Measurements from ENCODE around the gene SPPL2B.

DNA sequence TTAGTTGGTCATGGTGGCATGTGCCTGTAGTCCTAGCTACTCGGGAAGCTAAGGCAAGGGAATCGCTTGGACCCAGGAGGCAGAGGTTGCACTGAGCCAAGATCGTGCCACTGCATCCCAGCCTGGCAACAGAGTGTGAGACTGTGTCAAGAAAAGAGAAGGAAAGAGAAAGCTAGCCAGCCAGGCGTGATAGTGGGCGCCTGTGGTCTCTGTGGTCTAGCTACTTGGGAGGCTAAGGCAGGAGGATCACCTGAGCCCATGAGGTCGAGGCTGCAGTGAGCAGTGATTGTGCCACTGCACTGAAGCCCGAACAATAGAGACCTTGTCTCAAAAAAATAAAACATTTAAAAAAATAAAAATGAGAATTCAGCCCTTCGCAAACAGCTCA, 65.6 kb downstream of the SPPL2B start:
- TF ChIP-seq, protein P1, sequence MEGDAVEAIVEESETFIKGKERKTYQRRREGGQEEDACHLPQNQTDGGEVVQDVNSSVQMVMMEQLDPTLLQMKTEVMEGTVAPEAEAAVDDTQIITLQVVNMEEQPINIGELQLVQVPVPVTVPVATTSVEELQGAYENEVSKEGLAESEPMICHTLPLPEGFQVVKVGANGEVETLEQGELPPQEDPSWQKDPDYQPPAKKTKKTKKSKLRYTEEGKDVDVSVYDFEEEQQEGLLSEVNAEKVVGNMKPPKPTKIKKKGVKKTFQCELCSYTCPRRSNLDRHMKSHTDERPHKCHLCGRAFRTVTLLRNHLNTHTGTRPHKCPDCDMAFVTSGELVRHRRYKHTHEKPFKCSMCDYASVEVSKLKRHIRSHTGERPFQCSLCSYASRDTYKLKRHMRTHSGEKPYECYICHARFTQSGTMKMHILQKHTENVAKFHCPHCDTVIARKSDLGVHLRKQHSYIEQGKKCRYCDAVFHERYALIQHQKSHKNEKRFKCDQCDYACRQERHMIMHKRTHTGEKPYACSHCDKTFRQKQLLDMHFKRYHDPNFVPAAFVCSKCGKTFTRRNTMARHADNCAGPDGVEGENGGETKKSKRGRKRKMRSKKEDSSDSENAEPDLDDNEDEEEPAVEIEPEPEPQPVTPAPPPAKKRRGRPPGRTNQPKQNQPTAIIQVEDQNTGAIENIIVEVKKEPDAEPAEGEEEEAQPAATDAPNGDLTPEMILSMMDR (IDR thresholded peaks at IDR 0.05) = no peak
- no peak for TF ChIP-seq EZH2 (IDR thresholded peaks at IDR 0.05)
